GM18498 (cell line): ENCODE results near the gene FAM111B.
"Not testable (repeated sequence)": the region's sequence is repeated elsewhere in the genome, so short reads cannot be mapped to it uniquely, and the experiment has no call there.

Experiments used
- ATAC-seq: cut with Tn5 transposase; IDR thresholded peaks from one replicate; pipeline ENCODE4 v1.9.1; 2021; ENCODE audit warnings: mild to moderate bottlenecking, moderate library complexity; ENCODE audit not compliant: unreplicated experiment

The FAM111B gene

GRCh38 chr11:59106363-59107336, at the start of gene FAM111B:
Gene FAM111B (plus strand): TSS chr11:59107237. CDS start chr11:59109626, 2,389 bp downstream.
- peak; percentile 81 for ATAC-seq

- ATAC-seq: peak; percentile 93
Measured at GRCh38 chr11:59058120-59059033, 48.7 kb upstream of the FAM111B start.

- not testable (repeated sequence) for ATAC-seq
Measured at GRCh38 chr11:59060096-59060495, 46.9 kb upstream of the FAM111B start.

GRCh38 chr11:59062602-59063529, 44.2 kb upstream of the FAM111B start:
- no peak for ATAC-seq

GRCh38 chr11:59063996-59064727, 42.9 kb upstream of the FAM111B start:
- not testable (repeated sequence) for ATAC-seq

GRCh38 chr11:59069087-59069486, 38.0 kb upstream of the FAM111B start:
- no peak for ATAC-seq

- ATAC-seq: peak; percentile 98
Measured at GRCh38 chr11:59076876-59077571, 30.0 kb upstream of the FAM111B start.

GRCh38 chr11:59078435-59078834, 28.6 kb upstream of the FAM111B start:
- ATAC-seq: no peak

- ATAC-seq: no peak
Measured at GRCh38 chr11:59079086-59079485, 28.0 kb upstream of the FAM111B start.

GRCh38 chr11:59080421-59080820, 26.6 kb upstream of the FAM111B start:
- ATAC-seq: not testable (repeated sequence)

- not testable (repeated sequence) for ATAC-seq
Measured at GRCh38 chr11:59081430-59082020, 25.5 kb upstream of the FAM111B start.

- not testable (repeated sequence) for ATAC-seq
Measured at GRCh38 chr11:59086007-59086406, 21.0 kb upstream of the FAM111B start, which contains the start of gene GLYATL1B. Gene GLYATL1B (plus strand): TSS chr11:59086307. CDS start chr11:59086307, 0 bp downstream.

GRCh38 chr11:59088162-59088561, 18.9 kb upstream of the FAM111B start:
- ATAC-seq: no peak

- ATAC-seq: not testable (repeated sequence)
Measured at GRCh38 chr11:59093576-59093975, 13.5 kb upstream of the FAM111B start.

GRCh38 chr11:59095225-59095624, 11.8 kb upstream of the FAM111B start:
- ATAC-seq: peak; percentile 87

GRCh38 chr11:59095972-59096575, 11.0 kb upstream of the FAM111B start:
- ATAC-seq: not testable (repeated sequence)

GRCh38 chr11:59097113-59097708, 9.8 kb upstream of the FAM111B start:
- peak; percentile 49 for ATAC-seq
